Stimulated activated effector memory CD8-positive, alpha-beta T cell treated with anti-CD3 and anti-CD28 coated beads, Interleukin-12 subunit alpha, Interleukin-12 subunit beta, amount 100 ng/mL, for 72 hours (primary cell): ENCODE measurements around the gene BCO2.

ENCODE experiments used
- ATAC-seq: fragments of 150-1000 bp; cut with Tn5 transposase; 2 replicates; pipeline ENCODE4 v1.10.0; 2021
- DNase-seq, 2 donors: peaks; one replicate each; pipeline ENCODE4 v3.0.0; 2021 to 2022; ENCODE audit warnings: low spot score in 2 of 2
- H3K27ac Mint-ChIP-seq: one replicate; pipeline ENCODE4 v1.8.0; 2022; ENCODE audit warnings: mild to moderate bottlenecking, mixed read lengths
- H3K36me3 Mint-ChIP-seq: one replicate; pipeline ENCODE4 v1.8.0; 2022; ENCODE audit warnings: mild to moderate bottlenecking, mixed read lengths
- H3K4me1 Mint-ChIP-seq: one replicate; pipeline ENCODE4 v1.8.0; 2022; ENCODE audit warnings: mixed read lengths
- H3K4me3 Mint-ChIP-seq: one replicate; pipeline ENCODE4 v1.8.0; 2022; ENCODE audit warnings: mild to moderate bottlenecking, mixed read lengths
- H3K9me3 Mint-ChIP-seq: one replicate; pipeline ENCODE4 v1.8.0; 2022; ENCODE audit warnings: mixed read lengths

Gene BCO2

GRCh38 chr11:112221274-112221835 lies 46.0 kb downstream of the BCO2 start:
- no peak overlapping the region for H3K27ac Mint-ChIP-seq
- peaks cover 6% of the 10 kb centered on the region for H3K4me1 Mint-ChIP-seq
- H3K4me3 Mint-ChIP-seq: no peak overlapping the region
- ATAC-seq: no peak
- DNase-seq: no peak
- H3K9me3 Mint-ChIP-seq: no peaks in the 10 kb centered on the region
- H3K36me3 Mint-ChIP-seq: no peaks in the 10 kb centered on the region

DNA sequence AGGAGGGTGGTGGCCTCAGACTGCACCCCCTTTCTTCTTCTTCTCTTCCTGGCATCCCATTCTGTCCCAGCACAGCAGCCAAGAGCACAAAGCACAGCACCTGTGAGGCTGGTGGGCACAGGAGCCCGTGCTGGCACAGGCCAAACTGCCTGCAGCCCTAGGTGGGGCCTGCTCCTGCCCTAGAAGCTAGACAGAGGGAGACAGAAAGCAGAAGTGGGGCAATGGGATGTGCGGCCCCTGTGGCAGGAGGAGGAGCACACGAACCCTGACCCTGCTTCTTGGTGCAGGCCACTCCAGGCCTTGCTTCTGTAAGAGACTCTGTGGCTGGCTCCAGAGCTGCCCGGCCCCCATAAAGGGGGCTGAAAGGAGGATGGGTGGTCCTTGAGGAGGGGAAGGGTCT lies 47.0 kb downstream of the BCO2 start:
- no peak for DNase-seq
- H3K9me3 Mint-ChIP-seq: no peaks in the 10 kb centered on the region
- H3K36me3 Mint-ChIP-seq: no peaks in the 10 kb centered on the region
- peak overlapping the region; percentile 43 for H3K27ac Mint-ChIP-seq
- no peak overlapping the region for H3K4me3 Mint-ChIP-seq
- no peak for ATAC-seq
- peaks cover 12% of the 10 kb centered on the region for H3K4me1 Mint-ChIP-seq

DNA sequence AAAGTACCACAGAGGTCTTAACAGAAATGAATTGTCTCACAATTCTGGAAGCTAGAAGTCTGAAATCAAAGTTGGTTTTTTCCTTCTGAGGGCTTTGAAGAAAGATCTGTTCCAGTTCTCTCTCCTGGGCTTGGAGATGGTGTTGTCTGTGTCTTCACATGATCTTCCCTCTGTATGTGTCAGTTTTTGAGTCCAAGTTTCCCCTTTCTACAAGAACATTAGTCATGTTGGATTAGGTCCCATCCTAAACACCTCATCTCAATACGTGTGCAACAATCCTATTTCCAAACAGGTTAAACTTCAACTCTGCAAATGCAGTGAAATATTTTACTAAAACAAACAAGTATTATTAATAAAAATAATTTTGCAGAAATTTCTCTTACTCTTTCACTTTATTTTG lies 47.8 kb downstream of the BCO2 start:
- Mint-ChIP-seq H3K27ac (no peak overlapping the region), H3K4me3 (no peak overlapping the region), H3K4me1 (peaks cover 17% of the 10 kb centered on the region), H3K36me3 (peaks cover 2% of the 10 kb centered on the region), H3K9me3 (no peaks in the 10 kb centered on the region)
- DNase-seq: no peak
- ATAC-seq: no peak

GRCh38 chr11:112223754-112224532 lies 48.6 kb downstream of the BCO2 start:
- peaks cover 11% of the 10 kb centered on the region for H3K36me3 Mint-ChIP-seq
- no peak overlapping the region for H3K4me3 Mint-ChIP-seq
- ATAC-seq: no peak
- no peaks in the 10 kb centered on the region for H3K9me3 Mint-ChIP-seq
- DNase-seq: no peak
- H3K27ac Mint-ChIP-seq: peak overlapping the region; percentile 26
- peaks cover 17% of the 10 kb centered on the region for H3K4me1 Mint-ChIP-seq

DNA sequence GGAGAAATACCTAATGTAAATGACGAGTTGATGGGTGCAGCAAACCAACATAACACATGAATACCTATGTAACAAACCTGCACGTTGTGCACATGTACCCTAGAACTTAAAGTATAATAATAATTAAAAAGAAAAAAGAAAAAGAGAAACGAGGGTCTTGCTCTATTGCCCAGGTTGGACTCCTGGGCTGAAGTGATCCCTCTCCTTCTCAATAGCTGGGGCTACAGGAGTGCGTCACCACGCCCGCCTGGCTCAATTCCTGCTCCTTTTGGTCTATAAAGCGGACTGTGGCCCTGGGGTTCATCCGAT lies 50.4 kb downstream of the BCO2 start:
- ATAC-seq (no peak), DNase-seq (no peak)
- Mint-ChIP-seq H3K4me3 (peak overlapping the region; percentile 85), H3K4me1 (peaks cover 12% of the 10 kb centered on the region), H3K36me3 (peaks cover 28% of the 10 kb centered on the region), H3K27ac (peak overlapping the region; percentile 96), H3K9me3 (no peaks in the 10 kb centered on the region)

DNA sequence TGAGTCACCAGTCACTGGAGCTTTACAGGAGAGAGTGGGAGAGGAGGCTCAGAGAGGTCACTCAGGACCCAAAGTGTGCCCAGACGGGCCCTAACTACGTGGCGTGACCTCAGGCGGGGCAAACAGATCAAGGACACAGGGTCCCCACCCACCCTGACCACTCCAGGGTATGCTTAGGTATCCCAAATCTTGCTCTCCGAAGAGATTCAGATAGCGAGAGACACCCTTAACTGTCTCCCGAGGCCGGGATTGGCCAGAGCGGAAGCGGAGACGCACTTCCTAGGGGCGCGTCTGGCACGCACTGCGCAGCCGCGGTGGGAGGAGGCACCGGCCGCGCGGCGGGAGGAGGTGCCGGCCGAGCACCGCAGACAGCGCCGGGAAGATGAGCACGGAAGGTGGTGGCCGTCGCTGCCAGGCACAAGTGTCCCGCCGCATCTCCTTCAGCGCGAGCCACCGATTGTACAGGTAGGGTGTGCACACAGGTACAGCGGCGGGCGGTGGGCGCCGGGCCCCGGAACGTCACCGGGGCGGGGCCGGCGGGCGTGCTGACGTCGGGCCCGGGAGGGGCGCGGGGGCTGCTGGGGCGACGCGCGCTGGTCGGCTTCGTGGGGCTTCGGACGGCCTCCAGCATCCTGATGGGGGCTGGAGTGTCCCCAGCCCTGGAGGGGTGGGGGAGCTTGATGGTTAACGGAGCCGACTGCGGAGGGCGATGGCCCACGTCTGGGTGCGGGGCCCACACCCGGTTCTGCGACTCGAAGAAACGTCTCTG lies 50.9 kb downstream of the BCO2 start, which contains the start of gene PTS:
TSS of gene PTS (plus strand) at position 367 of the 769 bp plus-strand sequence. CDS start at position 383, 16 bp downstream.
- ATAC-seq: peak; percentile 95
- peak within 1 kb of the TSS; percentile 96 for H3K27ac Mint-ChIP-seq
- H3K36me3 Mint-ChIP-seq: peaks cover 34% of the 10 kb centered on the region
- H3K4me3 Mint-ChIP-seq: peak within 1 kb of the TSS; percentile 85
- DNase-seq: peak; percentile 74 to 91
- H3K9me3 Mint-ChIP-seq: no peaks in the 10 kb centered on the region
- H3K4me1 Mint-ChIP-seq: peaks cover 12% of the 10 kb centered on the region

GRCh38 chr11:112226831-112227401 lies 51.6 kb downstream of the BCO2 start:
- Mint-ChIP-seq H3K36me3 (peaks cover 40% of the 10 kb centered on the region), H3K4me1 (peaks cover 12% of the 10 kb centered on the region), H3K27ac (peak overlapping the region; percentile 96), H3K4me3 (peak overlapping the region; percentile 85), H3K9me3 (no peaks in the 10 kb centered on the region)
- ATAC-seq (peak; percentile 86), DNase-seq (no peak)

DNA sequence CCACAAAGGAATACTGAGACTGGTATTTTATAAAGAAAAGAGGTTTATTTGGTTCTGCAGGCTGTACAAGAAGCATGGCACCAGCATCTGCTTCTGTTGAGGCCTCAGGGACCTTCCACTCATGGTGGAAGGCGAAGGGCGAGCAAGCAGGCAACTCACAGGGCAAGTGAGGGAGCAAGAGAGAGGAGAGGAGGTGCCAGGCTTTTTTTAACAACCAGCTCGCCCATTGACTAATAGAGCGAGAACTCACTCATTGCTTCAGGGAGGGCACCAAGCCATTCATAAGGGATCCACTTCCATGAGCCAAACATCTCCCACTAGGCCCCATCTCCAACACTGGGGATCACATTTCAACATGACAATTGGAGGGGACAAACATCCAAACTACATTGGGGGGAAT lies 52.2 kb downstream of the BCO2 start:
- H3K9me3 Mint-ChIP-seq: no peaks in the 10 kb centered on the region

DNA sequence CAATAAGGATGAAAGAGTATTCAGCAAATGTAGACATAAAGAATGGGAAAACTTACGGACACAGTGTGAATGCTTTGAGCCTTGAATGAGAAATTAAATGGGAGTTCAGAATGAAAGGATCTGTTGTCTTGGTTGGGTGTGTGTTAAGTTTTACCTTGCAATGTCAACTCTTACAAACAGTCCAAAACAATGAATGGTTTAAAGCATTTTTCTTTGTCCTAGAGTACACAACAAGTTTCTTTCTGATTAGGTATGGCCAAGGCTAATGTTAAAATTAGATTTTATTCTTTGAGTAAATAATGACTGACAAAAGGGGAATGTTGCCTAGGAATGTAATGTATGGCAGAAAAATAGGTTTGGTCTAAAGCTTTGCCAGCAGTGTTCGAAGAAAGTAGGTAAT lies 53.4 kb downstream of the BCO2 start:
- Mint-ChIP-seq H3K4me3 (no peak overlapping the region), H3K9me3 (no peaks in the 10 kb centered on the region), H3K4me1 (peaks cover 12% of the 10 kb centered on the region), H3K36me3 (peaks cover 58% of the 10 kb centered on the region), H3K27ac (no peak overlapping the region)
- ATAC-seq: no peak
- no peak for DNase-seq

More for the DNA sequence above, 52.2 kb downstream of the BCO2 start:
- peak overlapping the region; percentile 96 for H3K27ac Mint-ChIP-seq
- DNase-seq (no peak), ATAC-seq (no peak)
- H3K4me3 Mint-ChIP-seq: peak overlapping the region; percentile 85
- peaks cover 12% of the 10 kb centered on the region for H3K4me1 Mint-ChIP-seq
- H3K36me3 Mint-ChIP-seq: peaks cover 46% of the 10 kb centered on the region

DNA sequence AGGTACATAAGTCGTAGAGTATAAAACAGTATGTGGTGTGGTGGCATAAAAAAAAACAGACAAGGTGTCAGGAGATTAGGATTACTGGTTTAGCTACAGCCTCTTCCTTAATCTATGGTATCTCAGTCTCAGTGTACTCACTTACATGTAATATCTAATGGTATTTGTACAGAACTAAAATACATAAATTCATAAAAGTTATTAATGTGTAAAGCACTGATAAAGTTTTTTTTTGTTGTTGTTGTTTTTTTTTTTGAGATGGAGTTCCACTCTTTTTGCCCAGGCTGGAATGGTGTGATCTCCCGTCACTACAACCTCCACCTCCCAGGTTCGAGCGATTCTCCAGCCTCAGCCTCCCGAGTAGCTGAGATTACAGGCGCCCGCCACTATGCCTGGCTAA lies 53.8 kb downstream of the BCO2 start:
- ATAC-seq (no peak), DNase-seq (no peak)
- Mint-ChIP-seq H3K4me1 (peaks cover 12% of the 10 kb centered on the region), H3K4me3 (no peak overlapping the region), H3K36me3 (peaks cover 63% of the 10 kb centered on the region), H3K9me3 (no peaks in the 10 kb centered on the region), H3K27ac (no peak overlapping the region)

DNA sequence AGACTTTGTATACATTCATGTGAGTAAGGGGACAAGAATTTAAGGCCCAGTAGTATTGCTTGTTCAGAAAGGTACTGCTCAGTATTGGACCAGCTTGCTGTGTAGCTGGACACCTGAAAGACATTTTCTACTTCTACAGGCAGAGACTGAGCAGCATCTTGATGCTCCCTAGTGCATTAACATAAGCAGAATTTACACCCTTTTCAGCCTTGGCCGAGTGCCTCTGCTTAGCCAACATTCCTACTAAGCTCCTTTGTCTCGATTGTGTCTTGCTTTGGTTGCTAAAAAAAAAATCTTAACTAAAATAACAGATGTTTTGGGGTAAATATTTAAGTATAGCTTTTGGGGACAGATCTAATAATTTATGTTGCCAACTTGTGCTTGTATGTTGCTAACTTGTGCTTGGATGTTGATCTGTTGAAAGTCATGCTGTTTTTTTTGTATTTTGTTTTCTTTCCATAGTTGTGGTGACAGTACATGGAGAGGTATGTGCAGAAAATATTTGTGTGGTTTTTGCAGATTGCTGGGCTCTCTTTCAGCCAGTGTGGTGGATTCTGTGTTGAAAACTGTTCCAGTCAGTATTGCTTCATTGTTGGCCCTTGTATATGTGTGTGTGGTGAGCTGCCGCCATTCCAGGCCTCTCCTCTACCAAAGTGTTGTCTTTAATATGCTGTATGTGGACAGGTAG lies 54.6 kb downstream of the BCO2 start:
- peaks cover 12% of the 10 kb centered on the region for H3K4me1 Mint-ChIP-seq
- no peak overlapping the region for H3K27ac Mint-ChIP-seq
- DNase-seq: no peak
- ATAC-seq: no peak
- H3K4me3 Mint-ChIP-seq: no peak overlapping the region
- no peaks in the 10 kb centered on the region for H3K9me3 Mint-ChIP-seq
- H3K36me3 Mint-ChIP-seq: peaks cover 68% of the 10 kb centered on the region

- ATAC-seq (no peak), DNase-seq (no peak)
- Mint-ChIP-seq H3K4me3 (no peak overlapping the region), H3K27ac (peak overlapping the region; percentile 32), H3K9me3 (no peaks in the 10 kb centered on the region), H3K4me1 (peaks cover 9% of the 10 kb centered on the region), H3K36me3 (peaks cover 88% of the 10 kb centered on the region)
These were observed 56.6 kb downstream of the BCO2 start for GRCh38 chr11:112231952-112232351.

- Mint-ChIP-seq H3K9me3 (no peaks in the 10 kb centered on the region), H3K27ac (no peak overlapping the region), H3K4me1 (no peaks in the 10 kb centered on the region), H3K36me3 (peaks cover 67% of the 10 kb centered on the region), H3K4me3 (no peak overlapping the region)
- ATAC-seq: no peak
- no peak for DNase-seq
These were observed 60.6 kb downstream of the BCO2 start for GRCh38 chr11:112235750-112236390.

- Mint-ChIP-seq H3K4me1 (no peaks in the 10 kb centered on the region), H3K9me3 (no peaks in the 10 kb centered on the region), H3K27ac (no peak overlapping the region), H3K4me3 (no peak overlapping the region), H3K36me3 (peaks cover 52% of the 10 kb centered on the region)
- no peak for ATAC-seq
- no peak for DNase-seq
These were observed 62.1 kb downstream of the BCO2 start for GRCh38 chr11:112237451-112237850.

DNA sequence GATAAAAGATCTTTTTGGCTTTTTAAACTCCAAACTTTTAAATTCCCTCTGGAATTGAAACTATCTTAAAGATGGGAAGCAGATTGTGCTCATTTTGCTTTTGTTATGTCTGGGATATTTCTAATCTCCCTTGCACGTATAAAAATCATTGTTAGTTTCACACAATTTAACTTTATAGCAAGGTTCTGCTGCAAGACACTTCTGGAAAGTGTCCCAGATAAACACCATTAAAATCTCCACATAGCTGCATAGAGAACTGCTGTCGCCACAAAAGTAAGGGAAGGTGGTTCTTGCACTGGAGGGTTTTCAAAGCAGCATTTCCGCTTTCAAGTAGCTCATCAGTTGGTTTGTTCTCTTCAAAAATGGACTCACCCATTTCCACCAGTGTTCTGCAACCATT lies 62.7 kb downstream of the BCO2 start:
- DNase-seq (no peak), ATAC-seq (no peak)
- Mint-ChIP-seq H3K4me1 (no peaks in the 10 kb centered on the region), H3K27ac (no peak overlapping the region), H3K4me3 (no peak overlapping the region), H3K36me3 (peaks cover 46% of the 10 kb centered on the region), H3K9me3 (no peaks in the 10 kb centered on the region)
